Stimulated activated CD4-positive, alpha-beta T cell treated with anti-CD3 and anti-CD28 coated beads, Interleukin-4, amount 100 ng/mL, for 48 hours (primary cell): ENCODE data around the gene PAK2.
"Not testable (repeated sequence)": the region's sequence is repeated elsewhere in the genome, so short reads cannot be mapped to it uniquely, and the experiment has no call there.

Experiments used
- DNase-seq, 2 donors: peaks; one replicate each; pipeline ENCODE4 v3.0.0-alpha.2; 2020; ENCODE audit warnings: low read depth in 2 of 2

Gene PAK2

GRCh38 chr3:196739671-196740480 lies at the start of gene PAK2:
Gene PAK2, plus strand, starts transcription at chr3:196739857. Its CDS starts 42,790 bp downstream, at chr3:196782647.
- DNase-seq = peak; percentile 84 to 90

GRCh38 chr3:196689941-196690660 lies 49.6 kb upstream of the PAK2 start:
- no peak for DNase-seq

DNA sequence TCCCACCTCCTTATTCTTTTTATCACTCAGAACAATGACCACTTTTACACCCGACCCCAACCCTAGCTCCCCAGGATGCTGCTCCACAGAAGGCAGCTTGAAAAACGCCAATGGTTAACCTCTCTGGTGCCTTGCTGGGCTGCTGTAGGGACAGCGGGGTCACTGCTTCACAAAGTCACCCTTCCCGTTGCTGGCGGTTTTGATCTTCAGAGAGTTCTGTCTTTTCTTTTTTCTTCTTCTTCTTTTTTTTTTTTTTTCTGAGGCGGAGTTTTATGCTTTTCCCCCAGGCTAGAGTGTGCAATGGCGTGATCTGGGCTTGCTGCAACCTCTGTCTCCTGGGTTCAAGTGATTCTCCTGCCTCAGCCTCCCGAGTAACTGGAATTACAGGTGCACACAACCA lies 48.3 kb upstream of the PAK2 start:
- no peak for DNase-seq

- DNase-seq = no peak
Measured at GRCh38 chr3:196694202-196694638, 45.4 kb upstream of the PAK2 start.

DNA sequence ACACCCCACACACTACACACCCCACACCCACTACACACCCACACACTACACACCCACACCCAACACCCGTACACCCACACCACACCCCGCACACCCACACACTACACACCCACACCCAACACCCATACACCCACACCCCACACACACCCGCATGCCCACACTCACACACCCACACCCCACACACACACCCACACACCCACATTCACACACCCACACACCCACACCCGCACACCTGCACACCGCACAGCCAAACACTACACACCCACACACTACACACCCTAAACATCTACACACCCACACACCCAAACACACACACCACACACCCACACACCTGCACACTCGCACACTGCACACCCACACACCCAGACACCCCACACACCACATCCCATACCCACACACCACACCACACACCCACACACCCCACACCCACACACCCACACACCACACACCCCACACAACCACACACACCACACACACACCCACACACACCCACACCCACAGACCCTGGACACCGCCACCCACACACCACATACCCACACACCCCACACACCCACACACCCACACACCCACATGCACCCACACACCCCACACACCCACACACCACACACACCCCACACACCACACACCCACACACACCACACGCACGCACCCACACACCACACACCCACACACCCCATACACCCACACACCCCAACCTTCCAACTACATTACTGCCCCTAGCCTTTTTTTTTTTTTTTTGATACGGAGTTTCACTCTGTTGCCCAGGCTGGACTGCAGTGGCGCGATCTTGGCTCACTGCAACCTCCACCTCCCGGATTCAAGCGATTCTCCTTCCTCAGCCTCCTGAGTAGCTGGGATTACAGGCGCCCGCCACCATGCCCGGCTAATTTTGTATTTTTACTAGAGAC lies 44.5 kb upstream of the PAK2 start:
- DNase-seq = peak in 1 of 2 donors; percentile 11

DNA sequence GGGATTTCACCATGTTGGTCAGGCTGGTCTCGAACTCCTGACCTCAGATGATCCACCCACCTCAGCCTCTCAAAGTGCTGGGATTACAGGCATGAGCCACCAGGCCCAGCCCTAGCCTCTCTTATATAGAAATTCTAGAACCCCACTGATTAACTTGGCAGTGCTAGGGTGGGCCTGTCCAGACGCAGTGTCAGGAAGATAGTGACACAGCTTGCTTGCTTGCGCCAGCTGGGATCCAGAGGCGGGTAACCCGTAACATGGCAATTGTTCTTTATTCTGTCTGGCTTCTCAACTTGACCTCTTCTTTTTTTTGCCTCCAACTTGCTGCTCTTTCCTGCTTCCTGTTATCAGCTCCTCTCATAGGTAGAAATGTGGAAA lies 43.8 kb upstream of the PAK2 start:
- DNase-seq = no peak

DNA sequence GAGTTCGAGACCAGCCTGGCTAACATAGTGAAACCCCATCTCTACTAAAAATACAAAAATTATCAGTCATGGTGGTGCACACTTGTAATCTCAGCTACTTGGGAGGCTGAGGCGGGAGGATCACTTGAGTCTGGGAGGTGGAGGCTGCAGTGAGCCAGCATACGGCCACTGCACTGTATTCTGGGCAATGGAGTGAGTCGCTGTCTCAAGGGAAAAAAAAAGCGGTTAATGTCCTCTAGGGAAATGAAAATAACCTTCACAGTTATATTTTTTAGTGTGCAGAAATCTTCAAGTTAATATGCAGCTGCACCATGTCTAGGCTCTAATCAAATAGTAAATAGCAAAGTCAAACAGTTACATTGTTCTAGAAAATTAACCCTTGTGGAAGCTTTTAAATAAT lies 42.4 kb upstream of the PAK2 start:
- no peak for DNase-seq

GRCh38 chr3:196699749-196700148 lies 39.9 kb upstream of the PAK2 start:
- no peak for DNase-seq

- no peak for DNase-seq
Measured at GRCh38 chr3:196700801-196701200, 38.9 kb upstream of the PAK2 start.

- no peak for DNase-seq
Measured at GRCh38 chr3:196706327-196706726, 33.3 kb upstream of the PAK2 start.

GRCh38 chr3:196706731-196707130 lies 32.9 kb upstream of the PAK2 start:
- no peak for DNase-seq

DNA sequence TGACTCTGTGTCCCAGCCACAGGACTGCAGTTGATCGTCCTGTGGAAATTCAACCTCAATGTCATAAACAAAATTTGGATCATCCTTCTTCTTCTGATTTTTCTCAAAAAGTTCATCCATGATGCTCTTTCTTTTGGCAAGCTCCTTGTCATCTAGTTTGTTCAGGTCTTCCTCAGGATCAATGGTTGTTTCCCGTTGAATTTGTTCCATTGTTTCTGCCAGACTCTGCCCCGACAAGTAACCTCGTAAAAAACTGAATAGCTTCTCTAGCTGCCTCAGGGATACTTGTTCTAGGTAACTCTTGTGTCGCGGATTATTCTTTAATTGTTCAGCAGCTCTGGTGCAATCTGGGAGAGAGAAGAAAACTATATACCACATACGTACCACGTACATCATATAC lies 32.1 kb upstream of the PAK2 start:
- no peak for DNase-seq

DNA sequence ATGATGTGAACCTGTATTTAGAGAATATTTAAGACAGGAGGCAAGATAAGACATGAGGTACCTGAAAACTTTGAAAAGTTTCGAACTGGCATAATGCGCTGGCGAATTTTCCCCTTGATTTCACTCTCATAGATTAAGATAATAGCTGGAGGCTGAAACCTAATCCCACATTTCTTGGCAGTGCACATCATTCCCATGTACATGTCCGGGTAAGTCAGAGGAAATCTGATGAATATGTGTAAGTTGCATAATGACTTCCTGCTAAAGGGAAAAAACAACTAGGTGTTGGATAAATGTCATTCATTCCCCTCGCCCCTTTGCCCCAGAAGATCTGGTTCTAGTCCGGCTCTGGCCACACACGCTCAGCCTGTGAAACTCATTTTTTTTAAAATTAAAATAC lies 31.2 kb upstream of the PAK2 start:
- no peak for DNase-seq

DNA sequence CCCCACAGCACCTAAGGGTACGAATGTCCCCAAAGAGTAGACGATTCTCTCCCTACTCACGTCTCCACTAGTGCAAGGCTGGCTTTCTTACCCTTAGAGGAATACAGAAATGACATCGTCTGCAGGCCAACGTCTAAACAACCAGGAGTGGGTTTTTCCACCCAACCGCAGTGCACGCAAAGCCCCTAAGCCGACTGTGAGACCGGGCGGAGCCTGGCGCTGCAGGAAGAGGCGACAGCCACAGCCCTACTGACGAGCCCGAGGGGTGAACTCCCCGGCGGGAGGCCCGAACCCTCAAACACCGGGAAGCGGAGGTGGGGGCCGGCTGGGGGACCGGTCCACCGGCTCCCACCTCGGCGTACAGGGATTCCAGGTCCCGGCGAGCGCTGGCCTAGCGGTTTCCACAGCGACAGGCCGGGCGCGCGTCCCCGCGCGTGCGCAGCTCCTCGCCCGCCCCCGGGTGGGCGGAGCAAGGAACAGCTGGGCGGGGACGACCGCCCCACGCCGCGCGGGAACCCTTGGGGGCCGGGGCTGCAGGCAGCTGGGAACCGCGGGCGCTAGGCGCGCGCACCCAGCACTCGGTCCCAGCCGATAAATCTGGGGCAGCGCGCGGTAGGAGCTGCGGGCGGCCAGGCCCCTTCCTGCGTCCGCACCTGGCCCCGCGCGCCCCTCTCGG lies 27.7 kb upstream of the PAK2 start, which contains the start of the genes CEP19 and PIGX:
Gene CEP19, minus strand, starts transcription at position 413 of the 676 bp plus-strand sequence. CDS start 3,593 bp downstream, outside the sequence.
Gene PIGX, plus strand, starts transcription at position 540 of the 676 bp plus-strand sequence.
- peak; percentile 75 to 86 for DNase-seq

- DNase-seq = peak; percentile 56 to 64
Measured at GRCh38 chr3:196712514-196713413, 26.9 kb upstream of the PAK2 start.

- DNase-seq = not testable (repeated sequence)
Measured at GRCh38 chr3:196717162-196717561, 22.5 kb upstream of the PAK2 start.

DNA sequence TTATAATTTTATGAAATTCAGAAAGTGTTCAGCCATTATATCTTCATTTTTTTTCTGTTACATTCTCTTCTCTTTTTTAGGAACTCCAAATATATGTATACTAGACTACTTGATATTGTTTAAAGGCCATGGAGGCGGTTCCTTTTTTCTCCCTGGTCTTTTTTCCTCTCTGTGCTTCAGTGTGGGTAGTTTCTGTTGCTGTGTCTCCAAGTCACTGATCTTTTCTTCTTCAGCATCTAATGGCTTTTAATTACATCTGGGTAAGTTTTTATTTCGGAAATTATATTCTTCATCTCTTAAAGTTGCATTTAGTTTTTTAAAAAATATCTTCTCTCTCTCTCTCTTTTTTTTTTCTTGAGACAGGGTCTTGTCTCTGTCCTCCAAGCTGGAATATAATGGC lies 18.6 kb upstream of the PAK2 start:
- no peak for DNase-seq

DNA sequence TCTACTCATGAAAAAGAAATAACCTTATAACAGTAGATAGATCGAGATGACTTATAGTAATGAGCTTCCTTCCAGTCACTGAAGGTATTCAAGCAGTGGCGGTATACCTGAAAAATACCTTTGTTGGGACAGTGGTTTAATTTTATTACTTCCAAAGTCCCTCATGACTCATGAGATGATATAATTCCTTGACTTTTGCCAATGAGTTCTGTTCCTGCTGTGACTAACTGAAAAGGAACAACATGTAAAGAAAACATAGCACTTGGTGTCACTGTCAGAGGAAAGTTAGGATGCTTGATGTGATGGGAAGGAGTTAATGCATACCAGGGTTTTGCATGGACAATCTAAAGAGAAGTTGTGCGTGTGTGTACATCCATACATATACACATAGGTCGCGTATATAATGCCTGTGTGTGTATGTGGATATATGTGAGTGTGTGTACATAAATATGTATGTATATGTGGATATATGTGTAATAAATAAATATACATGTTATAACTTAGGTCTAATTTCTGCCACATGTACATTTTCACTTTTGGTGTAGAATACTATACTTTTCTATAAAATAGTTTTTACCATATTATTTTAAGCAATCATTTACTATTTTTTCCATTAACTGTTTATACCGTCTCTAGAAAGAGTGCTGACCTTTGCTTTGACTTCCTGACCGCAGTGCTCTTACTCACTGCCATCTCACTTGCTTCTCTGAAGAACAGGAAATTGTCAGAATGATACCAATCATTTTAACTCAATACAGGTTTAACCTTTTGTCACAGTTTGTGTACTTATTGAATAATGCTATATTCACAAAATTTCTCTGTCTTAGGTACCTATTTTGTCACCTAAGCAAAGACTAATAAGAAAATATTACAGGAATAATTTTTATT lies 12.6 kb upstream of the PAK2 start:
- DNase-seq = no peak

- no peak for DNase-seq
Measured at GRCh38 chr3:196735751-196736150, 3.9 kb upstream of the PAK2 start.
